KBM-7 (cell line): ENCODE data around the gene ZNF222.
A peak's percentile ranks its signal among the peaks of the same experiment; 100 is the strongest.

Experiments used
- DNase-seq: peaks from one replicate; pipeline ENCODE4 v3.0.0-alpha.2; 2015
- in situ Hi-C: fragments of 300-500 bp; cut with MboI; formaldehyde crosslinking; loops from 2 replicates; pipeline ENCODE4 v1.14.3; 2020; ENCODE audit warnings: low sequenced_read_pairs, low pct_unique_long_range_greater_than_20kb, mixed read lengths

ZNF222 gene

DNA sequence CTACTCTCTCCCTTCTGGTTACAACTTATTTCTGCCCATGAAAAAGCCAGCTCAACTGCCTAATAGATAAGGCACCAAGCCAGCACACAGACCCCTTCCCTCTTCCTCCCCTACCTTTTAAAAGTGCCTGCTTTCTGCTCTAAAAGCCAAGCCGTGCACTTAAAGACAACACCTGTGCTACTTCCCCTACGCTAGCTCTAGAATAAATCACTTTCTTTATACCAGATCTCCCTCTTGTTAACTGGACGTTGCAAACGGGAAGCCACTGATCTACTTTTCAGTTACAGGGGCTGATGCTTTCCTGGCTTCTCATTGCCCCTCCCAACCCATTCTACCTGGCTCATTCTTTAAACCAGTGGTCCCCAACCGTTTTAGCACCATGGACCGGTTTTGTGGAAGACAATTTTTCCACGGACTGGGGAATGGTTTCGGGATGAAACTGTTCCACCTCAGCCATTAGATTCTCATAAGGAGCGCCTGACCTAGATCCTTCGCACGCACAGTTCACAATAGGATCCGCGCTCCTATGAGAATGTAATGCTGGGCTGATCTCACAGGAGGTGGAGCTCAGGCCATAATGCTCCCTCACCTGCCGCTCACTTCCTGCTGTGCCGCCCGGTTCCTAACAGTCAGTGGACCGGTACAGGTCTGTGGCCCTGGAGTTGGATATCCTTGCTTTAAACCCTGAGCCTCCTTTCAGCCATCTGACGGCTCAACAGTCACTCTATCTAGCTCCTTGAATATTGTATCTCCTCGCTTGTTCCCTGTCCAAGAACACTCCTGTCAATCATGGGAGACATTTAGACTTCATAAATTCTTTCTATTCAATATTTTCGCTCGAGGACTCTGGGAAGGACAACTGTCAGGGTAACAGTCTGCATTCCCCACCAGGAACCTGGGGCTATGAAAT is 25.8 kb downstream of the ZNF222 start:
- DNase-seq: no peak
- in situ Hi-C loops: no loop called here

GRCh38 chr19:44051650-44052402 is 26.6 kb downstream of the ZNF222 start, which contains the start of gene ZNF223:
Gene ZNF223, plus strand, starts transcription at chr19:44052036. Its CDS starts 3,141 bp downstream, at chr19:44055177.
- in situ Hi-C loops: no loop called here
- no peak for DNase-seq

DNA sequence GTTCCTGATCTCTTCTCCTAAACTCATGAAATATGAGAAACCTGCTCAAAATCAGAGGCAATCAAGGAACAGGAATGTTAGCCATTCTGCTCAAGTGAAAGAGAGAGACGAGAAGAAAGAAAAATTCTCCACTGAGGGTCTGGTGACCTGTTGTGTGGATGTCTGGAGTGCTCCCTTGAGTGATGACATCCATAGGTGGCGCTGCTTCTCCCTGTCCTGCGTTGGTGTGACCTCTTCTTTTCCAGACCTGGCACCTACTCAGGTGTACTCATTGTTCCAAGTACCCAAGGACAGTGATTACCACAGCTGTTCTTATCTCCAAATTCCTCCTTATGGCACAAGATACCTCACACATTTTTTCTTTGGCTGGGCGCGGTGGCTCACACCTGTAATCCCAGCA is 30.7 kb downstream of the ZNF222 start:
- DNase-seq: no peak
- in situ Hi-C loops: no loop called here

DNA sequence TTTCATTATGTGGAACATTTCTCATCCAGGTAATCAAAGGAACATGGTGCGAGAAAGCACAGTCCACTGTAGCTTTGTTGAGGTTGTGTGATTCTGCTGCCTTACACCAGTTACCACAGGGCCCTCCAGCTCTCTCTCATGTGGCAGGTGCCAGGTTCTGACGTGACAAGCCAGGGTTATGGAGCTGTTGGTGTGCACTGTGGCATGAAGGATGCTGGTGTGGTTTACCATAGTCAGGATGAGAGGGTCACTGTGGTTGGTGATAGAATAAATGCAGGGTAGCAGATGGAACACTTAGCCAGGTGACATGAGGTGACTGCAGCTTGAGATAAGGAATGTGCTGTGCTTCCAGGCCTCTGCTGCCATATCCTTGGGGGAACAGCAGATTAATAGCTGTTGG is 34.0 kb downstream of the ZNF222 start:
- no peak for DNase-seq
- in situ Hi-C loops: no loop called here

DNA sequence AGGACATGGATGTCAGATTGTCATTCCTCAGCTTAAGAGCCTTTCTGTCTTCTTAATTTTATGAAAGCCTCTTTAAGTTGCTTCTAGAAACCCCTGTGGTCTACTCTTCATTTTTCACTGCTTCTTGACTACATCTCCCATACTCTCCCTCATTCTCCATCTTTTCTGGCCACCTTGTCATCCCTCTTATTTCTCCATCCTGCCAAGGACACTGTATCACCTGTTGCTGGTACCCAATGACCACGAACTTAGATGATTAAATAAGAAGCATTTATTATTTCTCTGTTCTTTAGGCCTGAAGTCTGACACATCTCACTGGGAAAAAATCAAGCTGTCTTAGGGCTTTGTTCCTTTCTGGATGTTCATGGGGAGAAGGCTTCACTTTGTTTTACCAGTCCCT is 35.9 kb downstream of the ZNF222 start:
- in situ Hi-C loops: no loop called here
- no peak for DNase-seq

GRCh38 chr19:44066305-44066704 is 41.1 kb downstream of the ZNF222 start:
- no peak for DNase-seq
- in situ Hi-C loops: no loop called here

DNA sequence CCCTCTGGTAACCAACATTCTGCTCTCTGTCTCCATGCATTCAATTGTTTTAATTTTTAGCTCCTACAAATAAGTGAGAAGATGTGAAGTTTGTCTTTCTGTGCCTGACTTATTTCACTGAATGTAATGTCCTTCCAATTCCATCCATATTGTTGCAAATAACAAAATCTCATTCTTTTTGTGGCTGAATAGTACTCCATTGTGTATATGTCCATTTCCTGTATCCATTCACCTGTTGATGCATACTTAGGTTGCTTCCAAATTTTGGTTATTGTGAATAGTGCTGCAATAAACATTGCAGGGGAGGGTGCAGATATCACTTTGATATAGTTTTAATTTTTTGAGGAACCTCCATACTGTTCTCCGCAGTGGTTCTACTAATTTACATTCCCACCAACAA is 44.2 kb downstream of the ZNF222 start:
- in situ Hi-C loops: no loop called here
- DNase-seq: no peak

DNA sequence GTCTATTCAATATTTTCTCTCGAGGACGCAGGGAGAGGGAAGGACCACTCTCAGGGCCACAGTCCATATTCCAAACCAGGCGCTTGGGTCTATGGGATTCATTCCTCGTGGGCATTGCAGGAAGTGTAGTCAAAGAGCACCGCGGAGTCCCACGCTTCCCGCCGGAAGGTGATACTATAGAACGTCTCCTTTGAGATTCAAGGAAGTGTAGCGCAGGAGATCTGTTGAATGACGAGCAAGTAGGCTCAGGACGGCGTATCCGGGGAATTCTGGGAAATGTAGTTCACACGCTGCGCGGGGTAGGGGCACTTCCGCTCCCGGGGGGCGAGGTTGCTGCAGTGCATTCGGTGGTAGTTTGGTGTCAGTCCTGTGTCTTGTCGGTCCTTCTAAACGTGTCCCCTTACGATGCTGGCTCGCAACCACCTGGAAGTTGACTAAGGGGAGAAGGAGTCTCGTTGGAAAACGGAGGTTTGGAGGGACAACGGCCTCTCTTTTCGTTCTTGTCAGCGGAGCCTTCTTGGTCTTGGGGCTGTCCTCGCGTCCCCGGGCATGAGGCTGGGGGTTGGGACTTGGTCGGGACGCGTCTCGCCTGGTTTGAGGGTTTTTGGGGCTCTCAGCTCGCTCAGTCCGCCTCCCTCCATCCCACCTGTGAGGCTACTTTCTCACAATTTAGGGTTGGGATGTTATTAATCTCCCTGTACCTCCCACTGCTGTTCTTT is 46.8 kb downstream of the ZNF222 start, which contains the start of gene ZNF284:
Gene ZNF284, plus strand, starts transcription at position 336 of the 719 bp plus-strand sequence. CDS start 4,231 bp downstream, outside the sequence.
- in situ Hi-C loops: no loop called here
- DNase-seq: peak; percentile 92

- in situ Hi-C loops: no loop called here
- DNase-seq: no peak
Observed at GRCh38 chr19:44072543-44073401, 47.6 kb downstream of the ZNF222 start.

- in situ Hi-C loops: no loop called here
- DNase-seq: no peak
Observed at GRCh38 chr19:44076325-44076724, 51.1 kb downstream of the ZNF222 start.
